NCI-H345 treated with DMSO at 0.1 percent for 48 hours (cell line): ENCODE measurements around the gene NDUFA13.
"Not testable (repeated sequence)": the region's sequence is repeated elsewhere in the genome, so short reads cannot be mapped to it uniquely, and the experiment has no call there.

Experiments
- DNase-seq: peaks from one replicate; lab custom pipeline; 2025; ENCODE audit not compliant: unreplicated experiment; lab: John Stamatoyannopoulos, UW

The NDUFA13 gene

GRCh38 chr19:19515642-19516519 is at the start of gene NDUFA13:
Gene NDUFA13, plus strand, starts transcription at chr19:19516225. Its CDS starts 14 bp downstream, at chr19:19516239.
- peak; percentile 63 for DNase-seq

GRCh38 chr19:19468424-19469050 is 47.5 kb upstream of the NDUFA13 start:
- no peak for DNase-seq

- no peak for DNase-seq
Measured at GRCh38 chr19:19470579-19470978, 45.4 kb upstream of the NDUFA13 start.

- no peak for DNase-seq
Measured at GRCh38 chr19:19471682-19472081, 44.3 kb upstream of the NDUFA13 start.

GRCh38 chr19:19472106-19472505 is 43.9 kb upstream of the NDUFA13 start:
- not testable (repeated sequence) for DNase-seq

- DNase-seq: no peak
Measured at GRCh38 chr19:19475015-19475765, 40.8 kb upstream of the NDUFA13 start.

- DNase-seq: no peak
Measured at GRCh38 chr19:19475849-19476828, 39.9 kb upstream of the NDUFA13 start.

- DNase-seq: no peak
Measured at GRCh38 chr19:19477705-19478383, 38.2 kb upstream of the NDUFA13 start.

- no peak for DNase-seq
Measured at GRCh38 chr19:19480688-19481087, 35.3 kb upstream of the NDUFA13 start.

GRCh38 chr19:19482809-19483596 is 33.0 kb upstream of the NDUFA13 start:
- no peak for DNase-seq

- no peak for DNase-seq
Measured at GRCh38 chr19:19485161-19485997, 30.6 kb upstream of the NDUFA13 start.

- DNase-seq: no peak
Measured at GRCh38 chr19:19485998-19486290, 30.1 kb upstream of the NDUFA13 start.

- DNase-seq: no peak
Measured at GRCh38 chr19:19486343-19487076, 29.5 kb upstream of the NDUFA13 start.

GRCh38 chr19:19487077-19487949 is 28.7 kb upstream of the NDUFA13 start:
- DNase-seq: no peak

GRCh38 chr19:19487950-19488874 is 27.8 kb upstream of the NDUFA13 start:
- no peak for DNase-seq
